Lower leg skin (tissue), 3 donors: ENCODE data around the gene DYNLRB1.

Source experiments
- POLR2A ChIP-seq, 2 donors: fragments of 450-650 bp; IDR thresholded peaks; one replicate each; pipeline ENCODE4 v1.6.1; 2016 to 2017; ENCODE audit warnings: antibody characterized with exemption in 2 of 2, mild to moderate bottlenecking in 1 of 2, moderate library complexity in 1 of 2
- TF ChIP-seq, protein P1 (sequence below), 3 donors: fragments of 450-650 bp; IDR thresholded peaks; one replicate each; pipeline ENCODE4 v1.5.1; 2016; ENCODE audit warnings: antibody characterized with exemption in 3 of 3, mild to moderate bottlenecking in 3 of 3, moderate library complexity in 2 of 3

DNA sequence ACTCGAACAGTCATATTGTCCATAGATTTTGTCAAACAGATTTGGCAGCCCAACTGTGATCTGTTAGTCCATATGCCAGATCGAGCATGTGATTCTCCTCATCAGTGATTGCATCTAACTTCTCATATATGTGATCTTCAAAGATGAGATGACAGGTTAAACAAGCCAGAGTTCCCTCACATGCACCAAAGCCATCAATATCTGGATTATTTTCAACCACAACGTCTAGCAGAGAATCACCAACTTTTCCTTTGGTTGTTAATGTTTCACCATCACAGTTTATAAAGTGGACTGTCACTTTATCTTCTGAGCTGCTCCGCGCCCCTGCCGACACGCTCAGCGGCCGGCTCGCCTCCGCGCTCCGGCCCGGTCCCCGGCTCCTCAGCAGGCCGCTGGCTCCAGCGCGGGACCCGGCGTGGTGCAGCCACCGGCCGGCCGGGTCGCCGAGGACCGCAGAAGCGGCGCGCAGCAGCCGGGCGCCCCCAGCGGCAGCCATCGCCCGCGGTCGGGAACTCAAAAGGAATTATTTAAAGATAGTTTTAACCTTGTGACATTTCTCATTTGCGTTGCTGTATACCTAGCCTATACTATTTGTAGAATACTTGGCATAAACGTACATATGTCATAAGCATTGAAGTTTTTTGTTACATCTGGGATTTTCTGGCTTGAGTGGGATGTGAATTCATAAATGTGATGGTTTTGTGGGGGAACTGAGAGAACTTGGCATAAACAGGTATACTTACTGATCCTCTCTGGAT is 40.1 kb upstream of the DYNLRB1 start:
- TF ChIP-seq, protein P1, sequence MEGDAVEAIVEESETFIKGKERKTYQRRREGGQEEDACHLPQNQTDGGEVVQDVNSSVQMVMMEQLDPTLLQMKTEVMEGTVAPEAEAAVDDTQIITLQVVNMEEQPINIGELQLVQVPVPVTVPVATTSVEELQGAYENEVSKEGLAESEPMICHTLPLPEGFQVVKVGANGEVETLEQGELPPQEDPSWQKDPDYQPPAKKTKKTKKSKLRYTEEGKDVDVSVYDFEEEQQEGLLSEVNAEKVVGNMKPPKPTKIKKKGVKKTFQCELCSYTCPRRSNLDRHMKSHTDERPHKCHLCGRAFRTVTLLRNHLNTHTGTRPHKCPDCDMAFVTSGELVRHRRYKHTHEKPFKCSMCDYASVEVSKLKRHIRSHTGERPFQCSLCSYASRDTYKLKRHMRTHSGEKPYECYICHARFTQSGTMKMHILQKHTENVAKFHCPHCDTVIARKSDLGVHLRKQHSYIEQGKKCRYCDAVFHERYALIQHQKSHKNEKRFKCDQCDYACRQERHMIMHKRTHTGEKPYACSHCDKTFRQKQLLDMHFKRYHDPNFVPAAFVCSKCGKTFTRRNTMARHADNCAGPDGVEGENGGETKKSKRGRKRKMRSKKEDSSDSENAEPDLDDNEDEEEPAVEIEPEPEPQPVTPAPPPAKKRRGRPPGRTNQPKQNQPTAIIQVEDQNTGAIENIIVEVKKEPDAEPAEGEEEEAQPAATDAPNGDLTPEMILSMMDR (IDR thresholded peaks at IDR 0.05): no peak
- no peak for TF ChIP-seq POLR2A (IDR thresholded peaks at IDR 0.05)
